Suprapubic skin (tissue), 4 donors: Measurements from ENCODE around the gene DTD1.

ENCODE experiments used
- EP300 ChIP-seq: sonication (generic); formaldehyde crosslinking; IDR thresholded peaks from one replicate; pipeline ENCODE4 v1.6.1; 2017; ENCODE audit warnings: antibody characterized with exemption
- POLR2A ChIP-seq, 2 donors: fragments of 450-650 bp; IDR thresholded peaks; one replicate each; pipeline ENCODE4 v1.6.1; 2017; ENCODE audit warnings: antibody characterized with exemption in 2 of 2, mild to moderate bottlenecking in 2 of 2, moderate library complexity in 2 of 2
- POLR2AphosphoS5 ChIP-seq, 3 donors: sonication (generic); formaldehyde crosslinking; IDR thresholded peaks; one replicate each; pipeline ENCODE4 v1.6.1; 2017; ENCODE audit warnings: antibody characterized with exemption in 3 of 3
- TF ChIP-seq, protein P1 (sequence below), 2 donors: fragments of 200-600 bp in 1 of 2; fragments of 450-650 bp in 1 of 2; sonication (generic) in 1 of 2; IDR thresholded peaks; one replicate each; pipeline ENCODE4 v1.5.1; 2016 to 2019; ENCODE audit warnings: antibody characterized with exemption in 2 of 2, mild to moderate bottlenecking in 1 of 2, moderate library complexity in 1 of 2

GRCh38 chr20:18628330-18628920 is 40.6 kb downstream of the DTD1 start:
- no peak for TF ChIP-seq POLR2A (IDR thresholded peaks at IDR 0.05)
- TF ChIP-seq, protein P1, sequence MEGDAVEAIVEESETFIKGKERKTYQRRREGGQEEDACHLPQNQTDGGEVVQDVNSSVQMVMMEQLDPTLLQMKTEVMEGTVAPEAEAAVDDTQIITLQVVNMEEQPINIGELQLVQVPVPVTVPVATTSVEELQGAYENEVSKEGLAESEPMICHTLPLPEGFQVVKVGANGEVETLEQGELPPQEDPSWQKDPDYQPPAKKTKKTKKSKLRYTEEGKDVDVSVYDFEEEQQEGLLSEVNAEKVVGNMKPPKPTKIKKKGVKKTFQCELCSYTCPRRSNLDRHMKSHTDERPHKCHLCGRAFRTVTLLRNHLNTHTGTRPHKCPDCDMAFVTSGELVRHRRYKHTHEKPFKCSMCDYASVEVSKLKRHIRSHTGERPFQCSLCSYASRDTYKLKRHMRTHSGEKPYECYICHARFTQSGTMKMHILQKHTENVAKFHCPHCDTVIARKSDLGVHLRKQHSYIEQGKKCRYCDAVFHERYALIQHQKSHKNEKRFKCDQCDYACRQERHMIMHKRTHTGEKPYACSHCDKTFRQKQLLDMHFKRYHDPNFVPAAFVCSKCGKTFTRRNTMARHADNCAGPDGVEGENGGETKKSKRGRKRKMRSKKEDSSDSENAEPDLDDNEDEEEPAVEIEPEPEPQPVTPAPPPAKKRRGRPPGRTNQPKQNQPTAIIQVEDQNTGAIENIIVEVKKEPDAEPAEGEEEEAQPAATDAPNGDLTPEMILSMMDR (IDR thresholded peaks at IDR 0.05): peak in 1 of 2 donors; percentile 44
- no peak for TF ChIP-seq POLR2AphosphoS5 (IDR thresholded peaks at IDR 0.05)
- TF ChIP-seq EP300: no peak
